ENCODE data around the gene HVCN1.

- TF ChIP-seq CTCF (IDR thresholded peaks at IDR 0.05) = no peak
- no peak for TF ChIP-seq ZFX (IDR thresholded peaks at IDR 0.05; ENCODE audit: borderline replicate concordance)
Measured at GRCh38 chr12:110669193-110669502, 19.8 kb downstream of the HVCN1 start.

All from 22Rv1 (cell line).